ENCODE results near the gene TANGO2.

The TANGO2 gene

GRCh38 chr22:20022978-20023613 is 2.2 kb downstream of the TANGO2 start:
- Histone ChIP-seq H3K9me3 (no peaks in the 10 kb centered on the region), H3K27me3 (no peaks in the 10 kb centered on the region), H3K36me3 (no peaks in the 10 kb centered on the region), H3K4me3 (ENCODE audit: low read depth, low read length) (no peak overlapping the region), H3K4me1 (peaks cover 8% of the 10 kb centered on the region)
- no peak for TF ChIP-seq CTCF (IDR thresholded peaks at IDR 0.05; ENCODE audit: low read depth, low read length)
- DNase-seq = no peak

- peak; percentile 59 for DNase-seq
- TF ChIP-seq CTCF (IDR thresholded peaks at IDR 0.05; ENCODE audit: low read depth, low read length) = no peak
- Histone ChIP-seq H3K4me1 (peaks cover 8% of the 10 kb centered on the region), H3K27me3 (no peaks in the 10 kb centered on the region), H3K9me3 (no peaks in the 10 kb centered on the region), H3K36me3 (no peaks in the 10 kb centered on the region), H3K4me3 (ENCODE audit: low read depth, low read length) (no peak overlapping the region)
Measured at GRCh38 chr22:20024225-20024624, 3.3 kb downstream of the TANGO2 start.

GRCh38 chr22:20024650-20025397 is 3.9 kb downstream of the TANGO2 start:
- H3K4me1 ChIP-seq = peaks cover 8% of the 10 kb centered on the region
- no peak for TF ChIP-seq CTCF (IDR thresholded peaks at IDR 0.05; ENCODE audit: low read depth, low read length)
- no peaks in the 10 kb centered on the region for H3K36me3 ChIP-seq

GRCh38 chr22:20025401-20026203 is 4.7 kb downstream of the TANGO2 start:
- DNase-seq = peak; percentile 10
- Histone ChIP-seq H3K36me3 (no peaks in the 10 kb centered on the region), H3K9me3 (no peaks in the 10 kb centered on the region), H3K4me3 (ENCODE audit: low read depth, low read length) (no peak overlapping the region), H3K4me1 (peaks cover 4% of the 10 kb centered on the region), H3K27me3 (no peaks in the 10 kb centered on the region)
- TF ChIP-seq CTCF (IDR thresholded peaks at IDR 0.05; ENCODE audit: low read depth, low read length) = no peak

More at GRCh38 chr22:20024650-20025397, 3.9 kb downstream of the TANGO2 start:
- Histone ChIP-seq H3K27me3 (no peaks in the 10 kb centered on the region), H3K4me3 (ENCODE audit: low read depth, low read length) (no peak overlapping the region), H3K9me3 (no peaks in the 10 kb centered on the region)
- peak; percentile 9 for DNase-seq

GRCh38 chr22:20026204-20026908 is 5.4 kb downstream of the TANGO2 start:
- Histone ChIP-seq H3K4me3 (ENCODE audit: low read depth, low read length) (no peak overlapping the region), H3K36me3 (no peaks in the 10 kb centered on the region), H3K9me3 (no peaks in the 10 kb centered on the region), H3K4me1 (peaks cover 3% of the 10 kb centered on the region; the same call in 1 of the 2 replicates), H3K27me3 (no peaks in the 10 kb centered on the region)
- TF ChIP-seq CTCF (IDR thresholded peaks at IDR 0.05; ENCODE audit: low read depth, low read length) = no peak
- DNase-seq = no peak
